NCI-H1417 (cell line): ENCODE measurements around the gene COPG1.
"Not testable (repeated sequence)": the region's sequence is repeated elsewhere in the genome, so short reads cannot be mapped to it uniquely, and the experiment has no call there.

Experiments
- DNase-seq, 3 experiments: peaks; one replicate each; lab custom pipeline; 2025; lab: John Stamatoyannopoulos, UW

The COPG1 gene

GRCh38 chr3:129245141-129245540 lies 4.3 kb upstream of the COPG1 start:
- DNase-seq = no peak

DNA sequence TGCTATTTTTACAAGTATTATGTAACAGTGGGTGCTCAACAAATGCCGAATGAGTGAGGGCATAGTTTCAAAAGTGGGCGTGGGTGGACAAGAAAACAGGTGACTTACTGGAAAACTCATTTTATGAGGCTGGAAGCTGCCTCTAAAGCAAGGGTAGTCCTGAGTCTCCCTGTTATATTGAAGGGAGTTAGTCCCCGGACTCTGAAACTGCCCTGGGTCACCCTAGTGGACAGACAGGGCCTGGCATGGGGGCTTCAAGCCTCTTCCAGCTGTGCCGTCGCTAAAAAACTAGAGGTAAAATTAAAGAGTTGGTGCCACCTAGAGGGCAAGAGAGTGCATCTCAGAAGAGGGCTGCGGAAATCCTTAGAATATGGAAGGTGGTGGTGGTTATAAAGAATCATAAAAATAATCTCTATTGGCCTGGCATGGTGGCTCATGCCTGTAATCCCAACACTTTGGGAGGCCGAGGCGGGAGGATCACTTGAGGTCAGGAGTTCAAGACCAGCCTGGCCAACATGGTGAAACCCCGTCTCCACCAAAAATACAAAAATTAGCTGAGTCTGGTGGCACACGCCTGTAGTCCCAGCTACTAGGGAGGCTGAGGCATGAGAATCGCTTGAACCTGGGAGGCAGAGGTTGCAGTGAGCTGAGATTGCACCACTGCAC lies 3.6 kb upstream of the COPG1 start:
- peak; percentile 71 to 96 (median 89) for DNase-seq

DNA sequence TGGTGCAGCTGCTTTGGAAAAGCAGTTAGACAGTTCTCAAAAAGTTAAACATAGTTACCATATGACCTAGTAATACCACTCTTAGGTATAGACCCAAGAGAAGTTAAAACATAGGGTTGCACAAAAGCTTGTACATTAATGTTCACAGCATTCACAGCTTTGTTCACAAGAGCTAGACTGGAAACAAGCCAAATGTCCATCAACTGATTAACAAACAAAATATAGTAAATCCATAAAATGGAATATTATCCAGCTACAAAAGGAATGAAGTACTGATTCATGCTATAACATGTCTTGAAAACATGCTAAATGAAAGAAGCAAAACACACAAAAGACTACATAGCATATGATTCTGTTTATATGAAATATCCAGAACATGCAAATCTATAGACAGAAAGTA lies 2.8 kb upstream of the COPG1 start:
- DNase-seq = no peak

DNA sequence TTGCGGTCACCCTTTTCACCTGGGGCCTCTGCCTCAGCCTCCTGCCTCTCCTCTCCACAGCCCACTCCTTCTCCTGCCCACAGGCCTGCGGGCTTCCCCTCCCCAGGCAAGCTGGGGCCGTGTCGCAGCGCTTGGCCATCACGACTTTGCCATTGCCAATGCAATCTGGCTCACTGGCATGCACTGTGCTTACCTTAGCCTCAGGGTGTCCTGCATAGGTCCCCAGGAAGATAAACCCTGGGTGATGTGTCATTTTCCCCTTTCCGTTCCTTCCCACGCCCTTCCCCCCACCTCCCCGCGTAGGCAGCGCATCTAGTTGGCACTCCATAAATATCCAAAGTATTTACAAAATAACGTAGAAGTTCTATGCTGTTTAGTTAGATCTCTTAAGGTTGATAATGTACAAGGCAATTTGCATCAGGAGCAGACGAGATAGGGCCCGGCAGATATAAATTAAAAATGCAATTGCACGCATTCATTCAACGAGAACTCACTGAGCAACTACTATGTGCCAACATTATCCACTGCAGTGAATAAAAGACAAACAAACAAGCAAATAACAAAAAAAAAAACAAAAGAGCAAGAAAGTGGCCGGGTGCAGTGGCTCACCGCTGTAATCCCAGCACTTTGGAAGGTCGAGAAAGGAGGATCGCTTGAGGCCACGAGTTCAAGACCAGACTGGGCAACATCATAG lies 973 bp upstream of the COPG1 start:
- DNase-seq = no peak

DNA sequence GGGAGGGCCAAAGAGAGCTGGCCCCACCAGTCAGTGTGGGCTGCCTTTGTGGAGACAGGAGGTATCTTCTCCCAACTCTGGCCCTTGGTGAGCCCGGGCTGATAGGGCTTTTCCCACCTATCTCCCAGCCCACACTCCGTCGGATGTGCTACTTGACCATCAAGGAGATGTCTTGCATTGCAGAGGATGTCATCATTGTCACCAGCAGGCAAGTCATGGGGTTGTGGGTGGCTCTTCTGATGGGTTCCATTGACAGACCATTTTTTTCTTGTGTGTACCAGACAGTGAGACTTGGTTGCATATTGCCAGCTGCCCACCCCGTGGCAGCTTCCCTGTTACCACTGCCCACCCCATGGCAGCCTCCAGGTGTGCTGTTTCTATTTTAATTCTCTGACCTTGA lies 3.3 kb downstream of the COPG1 start:
- DNase-seq = no peak

DNA sequence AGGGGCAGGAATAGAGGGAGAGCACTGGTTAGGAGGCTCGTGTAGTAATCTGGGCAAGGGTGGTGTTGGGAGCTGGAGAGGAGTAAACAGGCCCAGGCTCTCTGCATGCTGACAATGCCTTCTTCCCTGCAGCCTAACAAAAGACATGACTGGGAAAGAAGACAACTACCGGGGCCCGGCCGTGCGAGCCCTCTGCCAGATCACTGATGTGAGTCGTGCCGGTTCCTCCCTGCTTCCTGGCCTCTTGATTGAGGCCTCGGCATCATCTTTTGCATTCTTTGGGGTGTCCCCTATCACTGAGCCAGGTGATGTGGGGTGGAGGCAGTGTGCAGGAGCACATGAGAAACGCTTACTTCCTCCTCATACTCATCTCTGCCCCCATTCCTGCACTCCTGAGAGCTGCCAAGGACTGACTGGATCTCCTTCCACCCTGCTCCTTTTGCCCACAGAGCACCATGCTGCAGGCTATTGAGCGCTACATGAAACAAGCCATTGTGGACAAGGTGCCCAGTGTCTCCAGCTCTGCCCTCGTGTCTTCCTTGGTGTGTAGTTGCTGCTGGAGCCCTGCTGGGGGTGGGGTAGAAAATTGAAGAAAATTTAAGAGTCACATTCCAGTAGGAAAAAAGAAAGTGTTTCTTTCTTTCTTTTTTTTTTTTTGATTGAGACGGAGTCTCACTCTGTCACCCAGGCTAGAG lies 5.3 kb downstream of the COPG1 start:
- no peak for DNase-seq

DNA sequence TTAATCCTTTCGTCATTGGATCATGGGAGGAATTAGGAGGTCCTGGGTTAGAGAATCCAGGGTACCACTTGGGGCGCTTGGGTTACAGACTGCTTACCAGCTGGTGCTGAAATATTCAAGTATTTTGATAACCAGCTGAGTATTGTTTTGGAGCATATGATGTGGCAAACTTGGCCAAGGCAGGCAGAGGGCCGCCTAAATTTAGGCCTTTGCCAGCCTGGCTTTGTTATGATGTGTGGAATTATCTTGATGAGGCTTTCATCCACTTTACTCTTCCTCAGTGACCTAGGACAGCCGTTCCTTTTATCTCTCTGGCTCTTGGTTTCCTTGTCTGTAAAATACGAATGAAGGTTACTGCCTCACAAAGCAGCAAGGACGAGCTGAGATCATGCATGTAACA lies 6.9 kb downstream of the COPG1 start:
- no peak for DNase-seq

DNA sequence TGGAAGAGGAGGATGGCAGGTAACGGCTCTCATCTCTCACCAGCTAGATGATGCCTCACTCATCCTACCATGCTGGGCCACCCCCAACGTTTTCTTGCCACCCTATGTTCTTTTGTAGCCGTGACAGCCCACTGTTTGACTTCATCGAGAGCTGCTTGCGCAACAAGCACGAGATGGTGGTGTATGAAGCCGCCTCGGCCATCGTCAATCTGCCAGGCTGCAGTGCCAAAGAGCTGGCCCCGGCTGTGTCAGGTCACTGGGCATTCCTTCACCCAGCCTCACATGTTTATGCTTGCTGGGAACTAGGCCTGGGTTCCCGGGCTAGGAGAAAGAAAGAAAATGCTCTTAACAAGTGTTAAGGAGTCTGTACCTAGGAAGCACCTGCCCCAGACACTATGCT lies 8.2 kb downstream of the COPG1 start:
- DNase-seq = no peak

GRCh38 chr3:129259612-129260477 lies 10.4 kb downstream of the COPG1 start:
- no peak for DNase-seq

DNA sequence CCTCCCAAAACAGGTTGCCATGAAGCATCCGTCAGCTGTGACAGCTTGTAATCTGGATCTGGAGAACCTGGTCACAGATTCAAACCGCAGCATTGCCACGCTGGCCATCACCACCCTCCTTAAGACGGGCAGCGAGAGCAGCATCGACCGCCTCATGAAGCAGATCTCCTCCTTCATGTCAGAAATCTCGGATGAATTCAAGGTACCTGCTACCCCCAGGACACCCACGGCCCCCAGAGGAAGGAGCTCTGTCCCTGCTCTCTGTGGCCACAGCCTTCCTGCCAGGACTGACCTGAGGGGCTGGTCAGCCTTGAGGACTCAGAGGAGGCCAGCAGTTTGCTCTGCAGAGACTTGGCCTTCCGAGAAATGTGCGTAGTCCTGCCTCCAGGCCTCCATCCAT lies 11.2 kb downstream of the COPG1 start:
- DNase-seq = no peak

GRCh38 chr3:129261894-129262293 lies 12.5 kb downstream of the COPG1 start:
- no peak for DNase-seq

DNA sequence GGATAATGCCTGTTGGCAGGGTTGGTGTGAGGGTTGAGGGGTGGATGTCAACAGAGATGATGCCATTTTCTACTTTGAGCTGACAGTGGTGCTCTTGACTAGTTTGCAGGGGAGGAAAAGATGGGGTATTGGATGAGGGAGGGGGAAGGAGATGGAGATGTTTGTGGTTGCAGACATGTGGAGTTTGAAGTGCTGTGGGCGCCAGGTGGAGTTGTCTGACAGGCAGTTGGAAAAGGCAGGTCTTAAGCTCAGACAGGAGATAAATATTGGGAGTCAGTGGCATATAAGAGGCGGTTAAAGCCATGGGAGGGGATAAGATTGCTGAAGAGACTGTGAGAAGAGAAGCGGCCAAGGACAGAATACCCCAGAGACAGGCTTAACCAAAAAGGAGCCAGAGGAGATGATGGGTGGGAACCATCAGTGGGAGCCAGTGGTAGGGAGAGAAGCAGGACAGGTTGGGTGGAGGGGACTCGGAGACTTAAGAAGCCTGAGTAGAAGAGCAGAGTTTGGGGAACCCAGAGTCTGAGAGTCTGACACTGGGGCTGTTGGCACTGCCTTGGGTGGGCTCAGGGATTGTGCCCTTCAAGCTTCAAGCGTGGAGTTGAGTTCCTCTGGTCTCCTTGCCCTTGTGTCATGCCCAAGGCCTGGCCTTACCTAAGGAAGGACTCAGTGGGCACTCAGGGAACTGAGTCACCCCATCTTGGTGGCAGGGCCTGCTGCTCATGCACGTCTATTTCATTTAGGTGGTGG lies 13.9 kb downstream of the COPG1 start:
- peak in 1 of 3 experiments; percentile 78 for DNase-seq

- not testable (repeated sequence) for DNase-seq
Observed at GRCh38 chr3:129264994-129265393, 15.6 kb downstream of the COPG1 start.

- no peak for DNase-seq
Observed at GRCh38 chr3:129266651-129267050, 17.2 kb downstream of the COPG1 start.

DNA sequence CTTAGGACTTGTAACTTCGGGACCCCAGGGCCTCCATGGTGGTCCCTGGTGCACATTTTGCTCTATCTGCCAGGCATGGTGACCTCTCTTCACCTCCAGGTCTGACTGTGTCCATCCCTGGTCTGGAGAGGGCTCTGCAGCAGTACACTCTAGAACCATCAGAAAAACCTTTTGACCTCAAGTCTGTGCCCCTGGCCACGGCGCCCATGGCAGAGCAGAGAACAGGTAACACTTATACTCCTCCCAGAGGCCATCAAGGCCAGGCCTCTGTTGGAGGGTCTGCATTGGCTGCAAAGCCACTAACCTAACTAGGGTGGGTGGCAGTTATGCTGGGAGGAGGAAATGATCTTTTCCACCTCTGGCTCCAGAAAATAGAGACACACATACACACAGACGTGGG lies 19.0 kb downstream of the COPG1 start:
- no peak for DNase-seq

DNA sequence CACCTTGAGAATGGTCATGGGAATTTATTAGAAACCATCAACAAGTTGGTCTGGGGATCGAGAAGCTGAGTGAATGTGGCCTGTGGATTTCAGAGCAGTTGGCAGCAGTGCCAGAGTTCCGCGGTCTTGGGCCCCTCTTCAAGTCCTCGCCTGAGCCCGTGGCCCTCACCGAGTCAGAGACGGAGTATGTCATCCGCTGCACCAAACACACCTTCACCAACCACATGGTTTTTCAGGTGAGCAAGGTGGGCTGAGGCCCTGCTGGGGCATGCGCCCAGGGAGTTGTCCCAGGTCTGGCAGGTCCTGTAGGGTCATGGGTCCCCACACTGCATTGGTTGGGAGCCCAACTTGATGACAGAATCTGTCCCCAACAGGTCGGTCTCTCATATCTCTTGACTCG lies 22.3 kb downstream of the COPG1 start:
- DNase-seq = no peak

- DNase-seq = peak in 1 of 3 experiments; percentile 64
Observed at GRCh38 chr3:129276385-129276784, 27.0 kb downstream of the COPG1 start.

DNA sequence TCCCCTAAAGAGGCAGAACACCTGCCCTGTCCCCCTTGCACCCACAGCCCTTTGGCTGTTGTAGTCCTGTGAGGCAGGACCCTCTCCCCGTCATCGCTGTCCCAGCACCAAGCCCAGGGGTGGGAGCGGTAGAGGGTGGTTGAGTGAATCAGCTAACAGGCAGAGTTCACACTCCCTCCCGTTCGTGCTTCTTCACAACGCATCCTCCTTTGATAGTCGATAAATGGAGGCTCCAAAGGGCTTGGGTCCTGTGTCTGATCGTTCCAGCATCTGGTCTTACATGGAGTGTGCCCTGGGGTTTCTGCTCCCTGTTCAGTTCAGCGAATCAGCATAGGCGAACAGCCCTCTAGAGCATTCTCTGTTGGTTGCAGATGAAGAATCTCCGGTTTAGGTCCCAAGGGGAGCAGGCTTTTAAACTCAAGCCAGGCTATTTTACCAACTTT lies 28.4 kb downstream of the COPG1 start:
- no peak for DNase-seq

GRCh38 chr3:129278439-129278965 lies 29.1 kb downstream of the COPG1 start, which contains the start of gene HMCES:
HMCES (plus strand) TSS chr3:129278870; CDS start chr3:129279733, 863 bp downstream.
- DNase-seq = peak; percentile 92 to 99 (median 98)

DNA sequence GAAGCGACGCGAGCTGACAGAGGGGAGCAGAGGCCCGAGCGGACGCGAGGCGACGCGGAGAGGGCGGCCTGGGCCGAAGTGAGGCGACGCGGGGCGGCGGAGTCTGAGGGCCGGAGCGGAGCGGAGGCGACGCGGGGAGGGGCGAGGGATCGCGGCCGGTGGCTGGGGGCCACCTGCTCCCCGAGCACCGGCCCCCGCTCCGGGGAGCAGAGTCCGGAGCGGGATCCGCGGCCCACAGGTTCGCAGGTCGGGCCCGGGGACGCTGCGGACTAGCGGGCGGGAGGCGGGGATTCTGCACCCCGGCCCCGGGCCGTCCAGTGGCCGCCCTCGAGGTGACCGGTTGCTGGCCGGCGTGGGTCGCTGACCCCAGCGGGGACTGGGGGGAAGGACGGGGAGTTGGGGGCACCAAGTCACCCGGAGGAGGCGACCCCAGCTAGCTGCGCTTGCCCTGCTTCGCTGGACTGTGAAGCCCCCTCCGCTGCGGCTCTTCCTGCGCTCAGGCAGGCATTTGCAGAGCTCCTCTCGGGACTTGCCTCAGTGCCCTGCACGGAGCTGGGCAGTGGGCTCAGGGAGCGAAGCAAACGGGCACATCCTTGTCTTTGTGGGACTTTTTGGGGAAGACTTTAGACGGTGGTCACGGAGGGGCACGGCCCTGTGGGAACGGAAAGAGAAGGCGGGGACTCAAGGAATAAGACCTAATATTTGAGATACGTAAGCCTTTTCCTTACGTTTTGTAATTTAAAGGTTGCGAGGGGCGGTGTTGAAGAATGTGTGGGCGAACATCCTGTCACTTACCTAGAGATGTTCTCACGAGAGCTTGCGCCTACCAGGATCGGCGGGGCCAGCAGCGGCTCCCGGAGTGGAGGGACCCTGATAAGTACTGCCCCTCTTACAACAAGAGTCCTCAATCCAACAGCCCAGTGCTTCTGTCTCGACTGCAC lies 29.8 kb downstream of the COPG1 start:
- peak in 2 of 3 experiments; percentile 81 for DNase-seq
